Iris pigment epithelial cell (primary cell): ENCODE data around the gene PRR35.
A peak's percentile ranks its signal among the peaks of the same experiment; 100 is the strongest.

ENCODE experiments used
- DNase-seq: peaks from one replicate; pipeline ENCODE4 v3.0.0-alpha.2; 2011; ENCODE audit warnings: low read depth

The PRR35 gene

DNA sequence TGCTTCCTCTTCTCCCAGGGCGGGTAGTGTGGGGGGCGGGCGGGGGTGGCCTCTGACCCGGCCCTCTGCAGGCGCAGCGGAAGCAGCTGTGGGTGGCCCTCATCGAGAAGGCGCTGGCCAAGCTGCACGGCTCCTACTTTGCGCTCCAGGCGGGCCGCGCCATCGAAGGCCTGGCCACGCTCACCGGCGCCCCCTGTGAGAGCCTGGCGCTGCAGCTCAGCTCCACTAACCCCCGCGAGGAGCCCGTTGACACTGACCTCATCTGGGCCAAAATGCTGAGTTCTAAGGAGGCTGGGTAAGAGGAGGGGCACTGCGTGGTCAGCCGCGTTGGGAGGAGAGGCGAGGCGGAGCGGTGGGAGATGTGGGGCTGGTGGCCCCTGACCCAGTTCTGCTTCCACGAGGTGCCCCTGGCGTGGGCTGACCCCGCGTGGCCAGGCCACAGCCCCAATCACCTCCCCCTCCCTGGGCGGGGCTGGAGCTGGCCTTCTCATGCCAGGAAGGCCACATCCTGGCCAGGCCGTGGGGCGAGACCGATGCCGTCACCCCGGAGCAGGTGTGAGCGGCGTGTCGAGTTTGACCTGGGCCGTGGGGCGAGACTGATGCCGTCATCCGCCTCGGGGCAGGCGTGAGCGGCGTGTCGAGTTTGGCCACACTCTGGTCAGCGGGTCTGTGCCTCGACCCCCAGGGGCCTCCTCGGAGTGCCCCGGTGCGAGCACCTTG, 10.5 kb upstream of the PRR35 start:
- no peak for DNase-seq

DNA sequence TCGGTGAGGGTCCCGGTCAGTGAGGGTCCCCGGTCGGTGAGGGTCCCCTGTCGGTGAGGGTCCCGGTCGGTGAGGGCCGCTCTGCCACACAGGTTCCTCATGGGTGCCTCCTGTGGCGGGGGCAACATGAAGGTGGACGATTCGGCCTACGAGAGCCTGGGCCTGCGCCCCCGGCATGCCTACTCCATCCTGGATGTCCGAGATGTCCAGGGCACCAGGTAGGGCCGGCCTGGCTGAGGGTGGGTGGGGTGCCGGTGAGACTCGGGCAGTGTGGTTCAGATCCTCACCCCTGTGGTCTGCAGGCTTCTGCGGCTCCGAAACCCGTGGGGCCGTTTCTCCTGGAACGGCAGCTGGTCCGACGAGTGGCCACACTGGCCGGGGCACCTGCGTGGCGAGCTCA, 9.0 kb upstream of the PRR35 start:
- no peak for DNase-seq

GRCh38 chr16:552171-552570, 8.0 kb upstream of the PRR35 start:
- no peak for DNase-seq

- DNase-seq: no peak
These were observed 6.4 kb upstream of the PRR35 start for GRCh38 chr16:553601-554296.

DNA sequence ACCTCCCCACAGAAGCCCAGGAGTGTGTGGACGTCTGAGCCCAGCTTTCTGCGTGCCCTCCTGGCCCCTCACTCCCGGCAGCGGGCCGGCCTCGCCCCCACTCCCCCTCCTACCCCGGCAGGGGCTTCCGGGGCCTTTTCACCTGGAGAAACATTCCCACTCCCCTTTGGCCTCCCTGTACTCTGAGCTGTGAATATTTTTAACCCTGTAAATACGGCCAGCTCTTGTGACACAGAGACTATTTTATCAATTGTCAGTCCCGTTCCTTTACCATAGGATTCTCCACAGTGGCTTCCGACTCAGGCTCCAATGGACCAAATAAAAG, 5.9 kb upstream of the PRR35 start:
- no peak for DNase-seq

DNA sequence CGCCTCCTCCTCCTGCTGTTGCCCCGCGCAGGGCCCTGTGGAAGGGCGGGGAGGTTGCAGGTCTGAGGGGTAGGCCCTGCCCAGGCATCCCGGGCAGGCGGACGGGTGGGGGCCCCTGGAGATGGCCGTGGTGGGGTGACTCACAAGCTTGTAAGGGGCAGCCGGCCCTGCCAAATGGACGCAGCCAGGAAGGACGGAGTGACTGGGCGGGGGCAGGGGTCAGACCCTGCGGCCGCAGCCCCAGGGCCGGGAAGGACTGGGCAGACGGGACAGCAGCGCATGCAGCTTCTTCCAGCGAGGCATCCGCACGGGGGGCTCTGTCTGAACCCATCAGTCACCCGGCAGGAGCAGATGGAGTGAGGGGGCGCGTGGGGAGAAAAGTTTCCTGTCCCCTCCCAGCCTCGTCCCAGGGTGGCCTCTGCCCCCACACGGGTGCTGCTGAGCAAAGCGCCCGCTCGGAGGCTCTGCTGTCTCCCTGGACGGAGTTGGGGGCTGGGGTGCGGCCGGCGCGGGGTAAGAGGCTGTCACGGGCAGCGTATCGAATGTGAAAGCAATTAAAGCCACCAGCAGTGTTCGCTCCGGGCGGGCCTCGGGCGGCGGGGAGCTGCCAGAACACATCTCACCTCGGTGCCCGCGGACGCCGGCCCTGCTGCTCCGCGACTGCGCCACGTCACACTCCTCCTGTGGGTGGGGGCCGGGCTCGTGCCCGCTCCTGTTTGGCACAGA, 5.4 kb upstream of the PRR35 start:
- peak; percentile 50 for DNase-seq

- DNase-seq: no peak
These were observed 4.4 kb upstream of the PRR35 start for GRCh38 chr16:555528-556473.

- no peak for DNase-seq
These were observed 3.6 kb upstream of the PRR35 start for GRCh38 chr16:556474-557173.

DNA sequence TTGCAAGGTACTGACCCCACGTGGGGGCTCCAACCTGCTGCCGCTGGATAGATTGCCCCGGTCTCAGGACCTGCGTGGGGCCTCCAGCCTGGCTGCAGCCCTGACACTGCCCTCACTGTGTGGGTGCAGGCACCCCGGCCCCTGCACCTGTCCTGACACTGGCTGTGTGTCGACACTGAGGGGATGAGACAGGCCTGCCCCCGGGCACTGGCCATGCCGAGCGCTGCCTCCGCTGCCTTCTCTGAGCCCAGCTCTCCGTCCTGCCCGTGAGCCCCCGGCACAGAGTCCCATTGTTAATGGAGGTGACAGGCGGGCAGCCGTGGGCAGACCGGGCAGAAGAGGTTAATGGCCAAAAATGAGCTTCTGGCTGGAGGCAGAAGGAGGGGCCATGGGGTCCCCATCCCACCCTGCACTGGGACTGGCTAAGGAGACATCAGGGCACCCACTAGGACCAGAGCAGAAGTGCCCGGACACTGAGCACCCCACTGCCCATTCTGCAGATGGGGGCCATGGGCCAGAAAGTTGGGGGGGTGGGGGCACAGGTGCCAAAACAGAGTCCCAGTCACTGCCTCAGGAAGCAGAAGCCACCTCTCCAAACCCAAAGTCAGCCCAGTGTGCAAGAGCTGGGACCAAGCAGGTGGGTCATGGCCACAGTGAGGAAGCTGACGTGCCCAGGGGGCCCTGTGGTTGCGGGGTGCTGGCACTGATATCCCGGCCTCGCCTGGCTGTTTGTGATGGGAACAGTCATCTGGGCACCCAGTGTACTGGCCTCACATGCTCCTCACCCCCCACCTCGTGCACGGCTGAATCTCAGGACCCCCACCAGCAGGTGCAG, 2.5 kb upstream of the PRR35 start:
- no peak for DNase-seq

DNA sequence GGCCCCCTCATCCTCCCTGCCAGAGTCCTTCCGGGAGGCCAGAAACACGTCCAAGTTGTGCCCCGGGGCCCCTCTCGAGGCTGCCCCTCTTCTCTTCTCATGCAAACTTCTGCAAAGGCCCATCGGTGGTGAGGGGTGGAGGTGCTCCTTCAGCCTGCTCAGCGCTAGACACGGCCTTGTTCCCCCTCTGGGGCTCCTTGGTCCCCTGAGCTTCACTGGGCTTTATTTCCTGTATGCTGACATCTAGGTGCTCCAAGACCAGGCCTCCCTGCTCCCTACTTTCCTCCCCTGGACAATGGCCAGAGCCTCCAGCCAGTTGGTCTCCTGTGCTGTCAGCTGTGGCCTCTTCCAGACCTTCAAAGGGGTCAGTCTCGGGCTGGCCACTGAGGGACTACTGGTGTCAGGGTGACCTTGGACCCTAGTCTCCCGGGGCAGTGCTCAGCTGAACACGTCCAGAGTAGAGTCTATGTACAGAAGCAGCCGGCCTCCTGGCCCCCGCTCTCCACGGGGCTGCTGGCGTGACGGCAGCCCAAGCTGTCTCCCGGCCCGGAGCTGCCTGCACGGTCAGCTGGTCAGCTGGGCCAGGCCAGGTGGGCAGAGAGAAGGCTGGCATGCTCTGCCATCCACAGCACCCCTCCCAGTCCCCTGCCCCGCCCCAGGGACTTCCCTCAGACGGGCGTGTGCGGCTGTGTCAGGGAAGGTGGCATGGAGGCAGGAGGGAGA, 1.7 kb upstream of the PRR35 start:
- DNase-seq: no peak

GRCh38 chr16:559021-559380, 1.2 kb upstream of the PRR35 start:
- no peak for DNase-seq

- no peak for DNase-seq
These were observed 587 bp upstream of the PRR35 start for GRCh38 chr16:559411-560203.

GRCh38 chr16:560701-561412, 663 bp downstream of the PRR35 start:
- no peak for DNase-seq

- no peak for DNase-seq
These were observed 1.2 kb downstream of the PRR35 start for GRCh38 chr16:561413-561794.

DNA sequence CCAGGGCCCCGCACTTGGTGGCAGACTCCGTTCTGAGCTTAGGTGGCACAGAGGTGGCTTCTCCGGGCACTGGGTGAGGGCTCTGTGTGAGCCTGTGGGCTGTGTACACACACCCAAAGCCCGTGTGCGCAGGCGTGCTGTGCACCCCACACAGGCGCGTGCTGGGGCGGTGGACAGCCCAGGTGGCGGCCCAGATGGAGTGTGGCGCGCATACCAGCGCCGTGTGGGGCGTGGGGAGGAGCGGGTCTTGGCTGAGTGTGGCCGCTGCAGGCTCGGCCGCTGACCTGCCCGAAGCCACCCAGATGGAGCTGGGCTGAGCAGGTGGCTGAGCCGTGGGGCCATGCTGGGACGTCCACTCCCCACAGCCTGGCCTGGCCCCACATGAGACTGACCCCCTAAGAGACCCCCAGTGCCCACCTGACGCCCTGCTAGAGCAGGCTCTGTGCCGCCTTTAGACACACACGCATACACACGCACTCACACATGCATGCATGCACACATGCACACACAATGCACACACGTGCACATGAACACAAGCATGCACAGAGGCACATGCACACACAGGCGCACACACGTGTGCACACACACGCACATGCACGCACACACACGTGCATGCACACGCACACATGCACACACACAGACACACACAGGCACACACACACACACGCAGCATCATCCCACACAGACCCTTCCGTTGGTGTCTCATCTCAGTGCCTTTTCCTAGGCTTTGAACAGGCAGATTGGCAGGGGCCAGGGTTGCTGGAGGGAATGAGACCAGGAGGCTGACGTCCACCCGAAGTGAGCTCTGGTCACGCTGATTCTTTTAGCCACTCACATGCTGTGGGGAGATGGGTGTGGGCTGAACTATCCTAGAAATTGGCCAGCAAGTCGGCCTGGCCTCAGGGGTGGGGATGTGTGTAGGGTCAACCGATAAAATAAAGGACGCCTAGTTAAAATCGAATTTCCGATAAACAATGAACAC, 2.1 kb downstream of the PRR35 start:
- no peak for DNase-seq

DNA sequence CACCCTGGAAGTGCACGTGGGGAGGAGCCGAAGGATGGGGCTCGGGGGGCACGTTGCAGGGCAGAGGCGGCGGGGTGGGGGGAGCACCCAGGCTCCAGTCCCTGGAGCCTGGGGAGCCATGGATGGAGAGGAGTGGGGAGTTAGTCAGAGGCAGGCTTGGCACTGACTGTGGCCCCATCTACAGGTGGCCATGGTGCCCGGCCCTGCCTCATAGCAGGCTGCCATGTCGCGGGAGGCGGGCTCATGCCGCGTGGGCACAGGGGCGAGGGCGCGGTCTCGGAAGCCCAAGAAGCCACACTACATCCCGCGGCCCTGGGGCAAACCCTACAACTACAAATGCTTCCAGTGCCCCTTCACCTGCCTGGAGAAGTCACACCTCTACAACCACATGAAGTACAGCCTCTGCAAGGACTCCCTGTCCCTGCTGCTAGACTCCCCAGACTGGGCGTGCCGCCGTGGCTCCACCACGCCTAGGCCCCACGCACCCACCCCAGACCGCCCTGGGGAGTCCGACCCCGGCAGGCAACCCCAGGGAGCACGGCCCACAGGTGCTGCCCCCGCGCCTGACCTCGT, 3.0 kb downstream of the PRR35 start:
- DNase-seq: no peak
